ENCODE measurements around the gene HNRNPAB. TPM values are rescaled to one million over a fixed set of nuclear protein-coding genes. Genes with fewer than 3 reads are reported as not detected.

The HNRNPAB gene
- total and polyA plus RNA-seq, 7 donors, result 74.1 to 243 (median 156) TPM

GRCh38 chr5:178209334-178210072, 5.2 kb downstream of the HNRNPAB start:
- intact Hi-C loops (cut with DNase I), result loop anchor here in 1 of 2 donors (5.0 kb wide), 1 partner anchor 813 kb away; the partner anchor contains the start of gene ZNF879
- no peak for TF ChIP-seq CTCF (IDR thresholded peaks at IDR 0.05)
- no peaks in the 10 kb centered on the region for H3K9me3 ChIP-seq
- ATAC-seq, result no peak
- peaks cover 23 to 89% of the 10 kb centered on the region in 2 donors for H3K36me3 ChIP-seq (ENCODE audit: insufficient read depth in 1 of 2, low read depth in 1 of 2)
- no peak overlapping the region for H3K4me3 ChIP-seq
- DNase-seq, result no peak
- WGBS, 3 donors, result 85 to 89% (median 86%) methylated on average over 8 of the region's 8 CpGs
- H3K27ac ChIP-seq, result no peak overlapping the region
- H3K27me3 ChIP-seq (ENCODE audit: insufficient read depth in 3 of 3, low read length in 2 of 3), result no peaks in the 10 kb centered on the region
- H3K4me1 ChIP-seq, result peaks cover 19% of the 10 kb centered on the region

GRCh38 chr5:178210073-178210535, 5.8 kb downstream of the HNRNPAB start:
- Histone ChIP-seq H3K4me3 (no peak overlapping the region), H3K27ac (no peak overlapping the region), H3K9me3 (no peaks in the 10 kb centered on the region), H3K36me3 (ENCODE audit: insufficient read depth in 1 of 2, low read depth in 1 of 2) (peaks cover 26 to 95% of the 10 kb centered on the region in 2 donors), H3K27me3 (ENCODE audit: insufficient read depth in 3 of 3, low read length in 2 of 3) (no peaks in the 10 kb centered on the region), H3K4me1 (peaks cover 19% of the 10 kb centered on the region)
- 90 to 93% (median 92%) methylated on average over 18 of the region's 18 CpGs for WGBS, 3 donors
- no peak for TF ChIP-seq CTCF (IDR thresholded peaks at IDR 0.05)
- intact Hi-C loops (cut with DNase I), result no loop called here
- ATAC-seq (no peak), DNase-seq (no peak)

- Histone ChIP-seq H3K36me3 (ENCODE audit: insufficient read depth in 1 of 2, low read depth in 1 of 2) (peaks cover 31 to 98% of the 10 kb centered on the region in 2 donors), H3K9me3 (no peaks in the 10 kb centered on the region), H3K4me3 (no peak overlapping the region), H3K27ac (no peak overlapping the region), H3K27me3 (ENCODE audit: insufficient read depth in 3 of 3, low read length in 2 of 3) (no peaks in the 10 kb centered on the region), H3K4me1 (peaks cover 19% of the 10 kb centered on the region)
- ATAC-seq, result no peak
- WGBS, 3 donors, result 92 to 96% (median 95%) methylated on average over 5 of the region's 5 CpGs
- intact Hi-C loops (cut with DNase I), result no loop called here
- no peak for TF ChIP-seq CTCF (IDR thresholded peaks at IDR 0.05)
- no peak for DNase-seq
Measured at GRCh38 chr5:178210686-178211085, 6.4 kb downstream of the HNRNPAB start.

- intact Hi-C loops (cut with DNase I), result no loop called here
- Histone ChIP-seq H3K4me1 (peaks cover 16% of the 10 kb centered on the region), H3K4me3 (no peak overlapping the region), H3K9me3 (no peaks in the 10 kb centered on the region), H3K27ac (no peak overlapping the region), H3K36me3 (ENCODE audit: insufficient read depth in 1 of 2, low read depth in 1 of 2) (peaks cover 32 to 100% of the 10 kb centered on the region in 2 donors), H3K27me3 (ENCODE audit: insufficient read depth in 3 of 3, low read length in 2 of 3) (no peaks in the 10 kb centered on the region)
- 61 to 73% (median 65%) methylated on average over 8 of the region's 8 CpGs for WGBS, 3 donors
- TF ChIP-seq CTCF (IDR thresholded peaks at IDR 0.05), result no peak
- DNase-seq (no peak), ATAC-seq (no peak)
Measured at GRCh38 chr5:178211095-178212048, 7.0 kb downstream of the HNRNPAB start.
